GM21447 (cell line): ENCODE results near the gene CERT1.
A peak's percentile ranks its signal among the peaks of the same experiment; 100 is the strongest.
"Not testable (repeated sequence)": the region's sequence is repeated elsewhere in the genome, so short reads cannot be mapped to it uniquely, and the experiment has no call there.

Experiments used
- ATAC-seq: cut with Tn5 transposase; IDR thresholded peaks from one replicate; pipeline ENCODE4 v1.9.1; 2021; ENCODE audit not compliant: unreplicated experiment

The CERT1 gene

DNA sequence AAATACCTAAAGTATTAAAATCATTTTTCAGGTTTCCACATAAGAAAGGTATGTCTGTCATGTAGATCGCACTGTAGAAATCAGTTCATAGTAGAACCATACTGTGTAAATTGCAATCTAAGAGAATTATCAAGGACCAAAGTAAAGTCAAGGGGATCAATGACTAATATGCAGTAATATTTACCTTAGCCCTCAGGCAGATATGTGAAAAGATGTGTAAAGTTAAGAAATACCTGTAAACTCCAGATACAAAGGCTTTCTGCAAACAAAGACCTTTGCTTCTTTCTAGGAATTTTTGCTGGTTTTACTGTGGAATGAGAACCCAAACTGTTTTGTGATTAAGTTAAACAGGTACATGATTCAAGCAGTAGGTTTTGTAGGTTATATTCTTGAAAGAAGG, 11.8 kb upstream of the CERT1 start:
- no peak for ATAC-seq

GRCh38 chr5:75522542-75522941, 11.1 kb upstream of the CERT1 start:
- no peak for ATAC-seq

DNA sequence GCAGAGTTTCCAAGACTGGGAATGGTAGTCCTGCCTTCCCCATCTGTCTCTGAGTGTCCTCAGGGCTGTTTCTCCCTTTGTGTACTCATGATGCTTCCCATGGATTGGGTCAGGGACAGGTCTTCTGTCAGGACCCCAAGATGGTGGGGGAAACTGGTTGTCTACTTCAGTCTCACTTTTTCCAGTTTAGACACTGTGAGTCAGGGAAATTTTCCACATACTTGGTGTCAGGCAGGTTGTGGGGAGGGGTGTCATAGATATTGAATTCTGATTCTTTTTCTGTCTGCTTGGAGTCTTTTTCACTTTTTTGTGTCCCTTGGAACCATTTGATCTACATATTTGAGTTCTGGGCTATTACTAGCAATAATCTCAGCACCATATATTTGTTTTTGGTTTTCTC, 10.6 kb upstream of the CERT1 start:
- ATAC-seq, result no peak

DNA sequence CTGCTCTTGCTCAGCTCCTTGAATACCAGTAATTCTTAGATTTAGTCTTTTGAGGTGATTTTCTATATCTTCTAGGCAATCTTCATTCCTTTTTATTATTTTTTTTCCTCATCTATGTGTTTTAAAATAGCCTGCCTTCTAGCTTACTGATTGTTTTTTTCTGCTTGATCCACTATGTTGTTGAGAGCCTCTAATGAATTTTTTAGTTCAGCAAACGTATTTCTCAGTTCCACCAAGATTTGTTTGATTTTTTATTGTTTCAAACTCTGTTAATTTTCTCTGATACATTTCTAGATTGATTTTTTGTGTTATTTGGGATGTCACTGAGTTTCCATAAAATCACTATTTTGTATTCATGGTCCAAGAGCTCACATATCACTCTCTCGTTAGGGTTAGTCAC, 9.8 kb upstream of the CERT1 start:
- no peak for ATAC-seq

- no peak for ATAC-seq
Measured at GRCh38 chr5:75519761-75520160, 8.3 kb upstream of the CERT1 start.

GRCh38 chr5:75514323-75514722, 2.9 kb upstream of the CERT1 start:
- no peak for ATAC-seq

GRCh38 chr5:75513841-75514240, 2.4 kb upstream of the CERT1 start:
- no peak for ATAC-seq

- ATAC-seq, result no peak
Measured at GRCh38 chr5:75512383-75513074, 1.1 kb upstream of the CERT1 start.

DNA sequence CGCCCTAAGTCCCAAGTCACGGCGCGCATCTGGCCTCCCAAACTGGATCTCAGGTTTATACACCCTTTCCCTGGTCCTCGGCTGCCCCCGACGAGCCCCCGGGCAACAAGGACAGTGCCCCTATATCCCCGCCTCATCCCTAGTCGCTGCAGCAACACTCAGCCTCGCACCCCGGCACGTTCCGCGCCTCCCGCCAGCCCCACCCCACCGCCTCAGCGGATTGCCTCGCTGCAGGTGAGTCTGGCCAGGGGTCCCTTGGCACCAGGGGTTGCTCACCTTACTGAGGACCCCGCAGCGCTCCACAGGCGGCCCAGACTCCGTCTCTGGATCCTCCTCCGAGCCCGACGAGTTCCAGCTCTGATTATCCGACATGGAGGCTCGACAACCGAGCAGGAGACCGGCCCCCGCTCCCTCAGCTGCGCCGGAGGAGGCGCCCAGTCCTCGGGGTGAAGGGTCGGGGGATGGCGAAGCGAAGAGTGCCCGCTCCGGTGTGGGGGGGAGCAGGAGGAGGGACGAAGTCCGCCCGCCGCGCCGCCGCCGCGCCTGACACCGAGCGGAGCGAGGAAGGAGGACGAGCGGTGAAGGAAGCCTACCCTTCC, 494 bp downstream of the CERT1 start:
- peak; percentile 23 for ATAC-seq

- ATAC-seq, result peak; percentile 9
Measured at GRCh38 chr5:75510417-75510835, 1.0 kb downstream of the CERT1 start.

- no peak for ATAC-seq
Measured at GRCh38 chr5:75509956-75510355, 1.5 kb downstream of the CERT1 start.

GRCh38 chr5:75509546-75509945, 1.9 kb downstream of the CERT1 start:
- ATAC-seq, result no peak

GRCh38 chr5:75507841-75508240, 3.6 kb downstream of the CERT1 start:
- no peak for ATAC-seq

GRCh38 chr5:75505112-75505511, 6.3 kb downstream of the CERT1 start:
- not testable (repeated sequence) for ATAC-seq

DNA sequence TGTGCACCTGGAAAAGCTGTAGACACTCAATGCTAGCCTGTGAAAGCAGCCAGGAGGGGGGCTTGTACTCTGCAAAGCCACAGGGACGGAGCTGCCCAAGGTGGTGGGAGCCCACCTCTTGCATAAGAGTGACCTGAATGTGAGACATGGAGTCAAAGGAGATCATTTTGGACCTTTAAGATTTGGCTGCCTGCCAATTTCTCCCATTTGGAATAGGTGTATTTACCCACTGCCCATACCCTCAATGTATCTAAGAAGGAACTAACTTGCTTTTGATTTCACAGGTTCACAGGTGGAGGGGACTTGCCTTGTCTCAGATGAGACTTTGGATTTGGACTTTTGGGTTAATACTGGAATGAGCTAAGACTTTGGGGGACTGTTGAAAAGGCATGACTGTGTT, 12.6 kb downstream of the CERT1 start:
- not testable (repeated sequence) for ATAC-seq

DNA sequence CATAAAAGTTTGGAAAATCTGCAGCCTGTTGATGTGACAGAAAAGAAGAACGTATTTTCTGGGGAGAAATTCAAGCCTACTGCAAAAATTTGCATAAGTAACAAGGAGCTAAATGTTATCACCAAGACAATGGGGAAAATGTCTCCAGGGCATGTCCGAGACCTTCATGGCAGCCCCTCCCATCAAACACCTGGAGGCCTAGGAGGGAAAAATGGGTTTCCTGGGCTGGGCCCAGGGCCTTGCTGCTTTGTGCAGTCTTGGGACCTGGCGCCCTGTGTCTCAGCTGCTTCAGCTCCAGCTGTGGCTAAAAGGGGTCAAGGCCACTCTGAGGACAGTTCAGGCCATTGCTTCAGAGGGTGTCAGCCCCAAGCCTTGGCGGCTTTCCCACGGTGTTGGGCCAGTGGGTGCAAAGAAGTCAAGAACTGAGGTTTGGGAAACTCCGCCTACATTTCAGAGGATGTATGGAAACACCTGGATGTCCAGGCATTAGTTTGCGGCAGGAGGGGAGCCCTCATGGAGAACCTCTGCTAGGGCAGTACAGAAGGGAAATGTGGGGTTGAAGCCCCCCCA, 13.1 kb downstream of the CERT1 start:
- ATAC-seq, result no peak

GRCh38 chr5:75496026-75496425, 15.4 kb downstream of the CERT1 start:
- no peak for ATAC-seq

- ATAC-seq, result no peak
Measured at GRCh38 chr5:75491621-75492020, 19.8 kb downstream of the CERT1 start.

GRCh38 chr5:75489847-75490246, 21.6 kb downstream of the CERT1 start:
- ATAC-seq, result not testable (repeated sequence)

DNA sequence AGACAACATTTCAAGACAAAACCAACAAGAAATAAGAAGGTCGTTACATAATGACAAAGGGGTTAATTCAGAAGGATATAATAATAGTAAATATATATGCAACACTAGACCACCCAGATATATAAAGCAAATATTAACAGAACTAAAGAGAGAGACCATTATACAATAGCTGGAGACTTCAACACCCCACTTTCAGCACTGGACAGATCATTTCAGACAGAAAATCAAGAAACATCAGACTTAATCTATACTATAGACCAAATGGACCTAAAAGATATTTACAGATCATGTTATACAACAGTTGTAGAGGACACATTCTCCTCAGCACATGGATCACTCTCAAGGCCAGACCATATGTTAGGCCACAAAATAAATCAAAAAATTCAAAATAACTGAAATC, 26.8 kb downstream of the CERT1 start:
- ATAC-seq, result no peak

GRCh38 chr5:75482482-75482881, 28.9 kb downstream of the CERT1 start:
- ATAC-seq, result no peak

- ATAC-seq, result no peak
Measured at GRCh38 chr5:75481024-75481423, 30.4 kb downstream of the CERT1 start.

DNA sequence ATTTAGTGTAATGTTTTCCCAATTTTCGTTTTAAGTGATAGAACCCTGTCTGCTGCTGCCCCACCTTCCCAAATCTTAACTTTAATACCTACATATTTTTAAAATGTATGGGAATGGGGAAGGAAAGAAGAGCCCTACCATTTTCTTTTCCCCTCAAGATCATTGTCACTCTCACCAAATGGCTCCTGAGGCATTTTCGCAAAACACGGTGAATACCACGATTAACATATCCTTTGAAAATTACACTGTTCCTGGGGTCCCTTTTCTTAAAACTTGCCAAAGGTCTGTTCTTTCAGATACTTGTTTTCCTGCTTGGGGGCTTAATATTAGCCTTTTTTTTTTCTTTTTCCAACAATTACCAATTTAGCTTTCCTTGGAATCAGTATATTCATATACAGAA, 36.1 kb downstream of the CERT1 start:
- ATAC-seq, result no peak
